Astrocyte (in vitro differentiated cells and primary cell): Measurements from ENCODE around the gene UBE2V1. TPM values are rescaled to one million over a fixed set of nuclear protein-coding genes. Genes with fewer than 3 reads are reported as not detected.

Source experiments
- DNase-seq: peaks from one replicate; pipeline ENCODE4 v3.0.0-alpha.2; 2010; ENCODE audit warnings: low read depth
- FAIRE-seq: peaks from 2 replicates; lab custom pipeline; 2011; peaks lifted over from hg19 to GRCh38; lab: Jason Lieb, UNC
- H2AFZ ChIP-seq: 2 replicates; pipeline ENCODE4 v1.6.0; 2012; ENCODE audit warnings: low read depth, low read length, inconsistent platforms
- H3K27ac ChIP-seq: 2 replicates; pipeline ENCODE4 v1.5.1; 2011; ENCODE audit warnings: low read depth, low read length, inconsistent platforms
- H3K27me3 ChIP-seq: 2 replicates; pipeline ENCODE4 v1.6.0; 2011; ENCODE audit warnings: low read length, inconsistent platforms; ENCODE audit not compliant: insufficient read depth
- H3K36me3 ChIP-seq: 2 replicates; pipeline ENCODE4 v1.5.1; 2011; ENCODE audit warnings: low read length, inconsistent platforms; ENCODE audit not compliant: insufficient read depth
- H3K4me1 ChIP-seq: 2 replicates; pipeline ENCODE4 v1.5.1; 2011; ENCODE audit warnings: low read length, inconsistent platforms; ENCODE audit not compliant: insufficient read depth
- H3K4me2 ChIP-seq: 2 replicates; pipeline ENCODE4 v1.6.0; 2012; ENCODE audit warnings: low read length, inconsistent platforms
- H3K4me3 ChIP-seq: 2 replicates; pipeline ENCODE4 v1.5.1; 2011; ENCODE audit warnings: low read depth, mild to moderate bottlenecking, low read length, inconsistent platforms; ENCODE audit not compliant: insufficient read depth
- H3K79me2 ChIP-seq: 2 replicates; pipeline ENCODE4 v1.6.0; 2012; ENCODE audit warnings: mild to moderate bottlenecking, low read length, inconsistent platforms; ENCODE audit not compliant: insufficient read depth
- H3K9ac ChIP-seq: 2 replicates; pipeline ENCODE4 v1.6.0; 2012; ENCODE audit warnings: mild to moderate bottlenecking, low read length, inconsistent platforms
- H3K9me3 ChIP-seq: 2 replicates; pipeline ENCODE4 v1.5.1; 2012; ENCODE audit warnings: low read depth, mild to moderate bottlenecking, low read length, inconsistent platforms; ENCODE audit not compliant: insufficient read depth
- H4K20me1 ChIP-seq: 2 replicates; pipeline ENCODE4 v1.6.0; 2012; ENCODE audit warnings: low read length, inconsistent platforms; ENCODE audit not compliant: insufficient read depth
- H3K27ac Mint-ChIP-seq: one replicate; pipeline ENCODE4 v1.8.0; 2021; ENCODE audit warnings: mild to moderate bottlenecking, mixed read lengths; ENCODE audit not compliant: unreplicated experiment
- H3K27me3 Mint-ChIP-seq: one replicate; pipeline ENCODE4 v1.8.0; 2021; ENCODE audit warnings: low read depth, mixed read lengths; ENCODE audit not compliant: unreplicated experiment
- H3K36me3 Mint-ChIP-seq: one replicate; pipeline ENCODE4 v1.8.0; 2021; ENCODE audit warnings: low read depth, mixed read lengths; ENCODE audit not compliant: unreplicated experiment
- H3K4me1 Mint-ChIP-seq: one replicate; pipeline ENCODE4 v1.8.0; 2021; ENCODE audit warnings: low read depth, mixed read lengths; ENCODE audit not compliant: unreplicated experiment
- H3K4me3 Mint-ChIP-seq: one replicate; pipeline ENCODE4 v1.8.0; 2021; ENCODE audit warnings: mild to moderate bottlenecking, moderate library complexity, mixed read lengths; ENCODE audit not compliant: unreplicated experiment
- H3K9me3 Mint-ChIP-seq: one replicate; pipeline ENCODE4 v1.8.0; 2021; ENCODE audit warnings: mild to moderate bottlenecking, mixed read lengths; ENCODE audit not compliant: unreplicated experiment
- CTCF ChIP-seq: IDR thresholded peaks from 2 replicates; pipeline ENCODE4 v1.5.1; 2011; ENCODE audit warnings: low read depth, mild to moderate bottlenecking, inconsistent platforms, low read length, moderate library complexity; ENCODE audit not compliant: insufficient read depth
- EZH2 ChIP-seq: IDR thresholded peaks from 2 replicates; pipeline ENCODE4 v1.6.1; 2012; ENCODE audit warnings: mild to moderate bottlenecking, low read length, inconsistent platforms; ENCODE audit not compliant: insufficient read depth
- total RNA-seq: library from RNA; stranded (reverse); gene quantifications from 2 replicates; pipeline ENCODE4 v1.2.1, GENCODE V29; 2021

Gene UBE2V1
- total RNA-seq, 1 donor from 2014 or later, result 139 TPM

- no peak overlapping the region for H3K4me3 ChIP-seq
- peak overlapping the region; percentile 33 for H2AFZ ChIP-seq
- no peaks in the 10 kb centered on the region for H3K79me2 ChIP-seq
- H3K4me3 Mint-ChIP-seq, result no peak overlapping the region
- H3K9me3 Mint-ChIP-seq, result no peaks in the 10 kb centered on the region
- DNase-seq, result peak; percentile 40
- H3K9me3 ChIP-seq, result no peaks in the 10 kb centered on the region
- H3K4me1 Mint-ChIP-seq, result peaks cover 3% of the 10 kb centered on the region
- H3K27ac ChIP-seq, result no peak overlapping the region
- no peak overlapping the region for H3K27ac Mint-ChIP-seq
- no peaks in the 10 kb centered on the region for H3K27me3 Mint-ChIP-seq
- FAIRE-seq, result no peak
- H3K9ac ChIP-seq, result peak overlapping the region; percentile 17
- TF ChIP-seq EZH2 (no peak), CTCF (no peak)
- no peaks in the 10 kb centered on the region for H3K36me3 Mint-ChIP-seq
- H3K36me3 ChIP-seq, result no peaks in the 10 kb centered on the region
- no peaks in the 10 kb centered on the region for H3K27me3 ChIP-seq
- H3K4me2 ChIP-seq, result no peak overlapping the region
- H3K4me1 ChIP-seq, result peaks cover 20% of the 10 kb centered on the region
- H4K20me1 ChIP-seq, result no peaks in the 10 kb centered on the region
Observed at GRCh38 chr20:50048420-50049166, 64.4 kb downstream of the UBE2V1 start.

- Mint-ChIP-seq H3K4me1 (peaks cover 10% of the 10 kb centered on the region), H3K9me3 (no peaks in the 10 kb centered on the region), H3K36me3 (no peaks in the 10 kb centered on the region), H3K4me3 (no peak overlapping the region), H3K27me3 (no peaks in the 10 kb centered on the region), H3K27ac (no peak overlapping the region)
- Histone ChIP-seq H3K9ac (no peak overlapping the region), H3K4me3 (no peak overlapping the region), H3K79me2 (no peaks in the 10 kb centered on the region), H3K27me3 (no peaks in the 10 kb centered on the region), H4K20me1 (no peaks in the 10 kb centered on the region), H3K4me2 (no peak overlapping the region), H3K27ac (no peak overlapping the region), H3K9me3 (no peaks in the 10 kb centered on the region), H2AFZ (no peak overlapping the region), H3K36me3 (no peaks in the 10 kb centered on the region), H3K4me1 (peaks cover 20% of the 10 kb centered on the region)
- FAIRE-seq, result no peak
- TF ChIP-seq CTCF (no peak), EZH2 (no peak)
- no peak for DNase-seq
Observed at GRCh38 chr20:50044353-50044960, 68.5 kb downstream of the UBE2V1 start.
